K562 (cell line): ENCODE results near the gene HEMK1. TPM values are rescaled to one million over a fixed set of nuclear protein-coding genes. Genes with fewer than 3 reads are reported as not detected.

Source experiments
- CBX5 ChIP-seq: IDR thresholded peaks from 2 replicates; pipeline ENCODE4 v1.6.1; 2014; ENCODE audit warnings: low read depth, borderline replicate concordance
- CBX8 ChIP-seq: fragments of 200-600 bp; sonication (generic); IDR thresholded peaks from 2 replicates; pipeline ENCODE4 v1.6.1; 2012; ENCODE audit warnings: borderline replicate concordance, mixed run types, low read depth, mild to moderate bottlenecking, moderate library complexity, mixed read lengths, low read length, control low read depth, inconsistent platforms; ENCODE audit not compliant: poor library complexity, severe bottlenecking; ENCODE audit errors: extremely low read depth
- E2F5 ChIP-seq: sonication (generic); formaldehyde crosslinking; IDR thresholded peaks from 2 replicates; pipeline ENCODE4 v1.8.0; 2022; ENCODE audit warnings: mild to moderate bottlenecking, missing genetic modification reagents
- EWSR1 ChIP-seq: fragments of 450-650 bp; IDR thresholded peaks from 2 replicates; pipeline ENCODE4 v1.6.1; 2018; ENCODE audit warnings: borderline replicate concordance, mild to moderate bottlenecking, low read depth, moderate library complexity; ENCODE audit not compliant: partially characterized antibody
- HDAC6 ChIP-seq: IDR thresholded peaks from 2 replicates; pipeline ENCODE4 v1.6.1; 2012; ENCODE audit warnings: low read depth, mild to moderate bottlenecking, control low read depth, inconsistent platforms, low read length, moderate library complexity
- HNRNPK ChIP-seq: fragments of 200-400 bp; formaldehyde crosslinking; IDR thresholded peaks from one replicate; pipeline ENCODE4 v1.6.1; 2018; ENCODE audit warnings: mild to moderate bottlenecking, low read depth, low read length; ENCODE audit not compliant: poor library complexity, severe bottlenecking
- STAT6 ChIP-seq: sonication (generic); formaldehyde crosslinking; IDR thresholded peaks from 2 replicates; pipeline ENCODE4 v1.8.1; 2023; ENCODE audit warnings: mild to moderate bottlenecking, missing genetic modification reagents
- TRIM28 ChIP-seq: fragments of 450-650 bp; IDR thresholded peaks from 2 replicates; pipeline ENCODE4 v1.6.1; 2017
- YY1 ChIP-seq, 3 experiments: IDR thresholded peaks; 2 replicates each; pipeline ENCODE4 v1.6.1; 2011; ENCODE audit warnings: low read length in 2 of 3, mild to moderate bottlenecking in 2 of 3, moderate library complexity in 2 of 3, borderline replicate concordance in 1 of 3, control low read depth in 1 of 3, low read depth in 1 of 3; ENCODE audit not compliant: insufficient read depth in 3 of 3, insufficient replicate concordance in 2 of 3, control insufficient read depth in 1 of 3, insufficient read length in 1 of 3; ENCODE audit errors: extremely low read depth in 1 of 3
- ZNF133 ChIP-seq: fragments of 250-450 bp; sonication (Bioruptor Pico); IDR thresholded peaks from 2 replicates; pipeline ENCODE4 v1.4.0; 2020; ENCODE audit warnings: mild to moderate bottlenecking
- ZNF655 ChIP-seq: fragments of 250-450 bp; sonication (Bioruptor Pico); IDR thresholded peaks from 2 replicates; pipeline ENCODE4 v1.5.0; 2021
- ZNF77 ChIP-seq: fragments of 250-450 bp; sonication (Bioruptor Pico); IDR thresholded peaks from 2 replicates; pipeline ENCODE4 v1.5.0; 2020
- polyA plus RNA-seq, 8 experiments: library from polyadenylated mRNA; depleted of rRNA in 4 of 8; stranded (reverse) in 5 of 8; unstranded in 3 of 8; fragments of >200 nt; fragmentation: Nextera tagmentation in 2 of 8; fragmentation: Illumina TruSeq in 1 of 8; extraction: Ambion mirVana in 2 of 8; extraction: Trizol in 1 of 8; gene quantifications; 2 replicates each; pipeline versions ENCODE4 v1.2.1 to v1.2.3, GENCODE V29; 2011 to 2014; ENCODE audit warnings: inconsistent platforms in 1 of 8, missing spikeins in 1 of 8
- total RNA-seq, 7 experiments: library from RNA; depleted of rRNA in 6 of 7; stranded (reverse); fragments of >200 nt in 6 of 7; fragmentation: Illumina TruSeq in 2 of 7; extraction: Trizol in 2 of 7; gene quantifications; 2 replicates each; pipeline versions ENCODE4 v1.2.1 to v1.2.3, GENCODE V29; 2011 to 2021; ENCODE audit warnings: low replicate concordance in 1 of 7
- TF ChIP-seq, protein P1 (sequence below): IDR thresholded peaks from 2 replicates; pipeline ENCODE4 v1.6.1; 2011; ENCODE audit warnings: borderline replicate concordance, low read depth, mild to moderate bottlenecking, moderate library complexity, low read length; ENCODE audit not compliant: insufficient read depth, poor library complexity, severe bottlenecking
- TF ChIP-seq, protein P2 (sequence below), 2 experiments: fragments of 200-800 bp in 1 of 2; sonication (Bioruptor generic) in 1 of 2; sonication (generic) in 1 of 2; formaldehyde crosslinking in 1 of 2; IDR thresholded peaks in 1 of 2; conservative IDR thresholded peaks in 1 of 2; 2 replicates each; pipeline versions ENCODE4 v1.5.0 to v1.6.1; 2016 to 2020; ENCODE audit warnings: missing compliant biosample characterization in 1 of 2, missing genetic modification characterization in 1 of 2, missing genetic modification reagents in 1 of 2

The HEMK1 gene
- total and polyA plus RNA-seq, 9 of the 15 experiments (the other 6 are each of a cell fraction or from before 2014, with no cell fraction given) = 2.0 to 16.8 (median 11.4) TPM

- TF ChIP-seq ZNF655 = no peak
- TF ChIP-seq HDAC6 = no peak
- TF ChIP-seq, protein P1, sequence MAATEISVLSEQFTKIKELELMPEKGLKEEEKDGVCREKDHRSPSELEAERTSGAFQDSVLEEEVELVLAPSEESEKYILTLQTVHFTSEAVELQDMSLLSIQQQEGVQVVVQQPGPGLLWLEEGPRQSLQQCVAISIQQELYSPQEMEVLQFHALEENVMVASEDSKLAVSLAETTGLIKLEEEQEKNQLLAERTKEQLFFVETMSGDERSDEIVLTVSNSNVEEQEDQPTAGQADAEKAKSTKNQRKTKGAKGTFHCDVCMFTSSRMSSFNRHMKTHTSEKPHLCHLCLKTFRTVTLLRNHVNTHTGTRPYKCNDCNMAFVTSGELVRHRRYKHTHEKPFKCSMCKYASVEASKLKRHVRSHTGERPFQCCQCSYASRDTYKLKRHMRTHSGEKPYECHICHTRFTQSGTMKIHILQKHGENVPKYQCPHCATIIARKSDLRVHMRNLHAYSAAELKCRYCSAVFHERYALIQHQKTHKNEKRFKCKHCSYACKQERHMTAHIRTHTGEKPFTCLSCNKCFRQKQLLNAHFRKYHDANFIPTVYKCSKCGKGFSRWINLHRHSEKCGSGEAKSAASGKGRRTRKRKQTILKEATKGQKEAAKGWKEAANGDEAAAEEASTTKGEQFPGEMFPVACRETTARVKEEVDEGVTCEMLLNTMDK = no peak
- no peak for TF ChIP-seq CBX5
- TF ChIP-seq EWSR1 = no peak
- TF ChIP-seq ZNF77 (CRISPR knock-in tag) = no peak
- TF ChIP-seq ZNF133 = no peak
- TF ChIP-seq STAT6 = no peak
- TF ChIP-seq YY1 (IDR thresholded peaks at IDR 0.05; ENCODE audit: borderline replicate concordance in 1 of 3, control insufficient read depth in 1 of 3, extremely low read depth in 1 of 3, insufficient read depth in 3 of 3, insufficient read length in 1 of 3, insufficient replicate concordance in 2 of 3, low read depth in 1 of 3, low read length in 2 of 3) = no peak
- no peak for TF ChIP-seq TRIM28
- TF ChIP-seq, protein P2, sequence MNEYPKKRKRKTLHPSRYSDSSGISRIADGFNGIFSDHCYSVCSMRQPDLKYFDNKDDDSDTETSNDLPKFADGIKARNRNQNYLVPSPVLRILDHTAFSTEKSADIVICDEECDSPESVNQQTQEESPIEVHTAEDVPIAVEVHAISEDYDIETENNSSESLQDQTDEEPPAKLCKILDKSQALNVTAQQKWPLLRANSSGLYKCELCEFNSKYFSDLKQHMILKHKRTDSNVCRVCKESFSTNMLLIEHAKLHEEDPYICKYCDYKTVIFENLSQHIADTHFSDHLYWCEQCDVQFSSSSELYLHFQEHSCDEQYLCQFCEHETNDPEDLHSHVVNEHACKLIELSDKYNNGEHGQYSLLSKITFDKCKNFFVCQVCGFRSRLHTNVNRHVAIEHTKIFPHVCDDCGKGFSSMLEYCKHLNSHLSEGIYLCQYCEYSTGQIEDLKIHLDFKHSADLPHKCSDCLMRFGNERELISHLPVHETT (CRISPR knock-in tag; conservative IDR thresholded peaks at IDR 0.05 in 1 of 2, IDR thresholded peaks at IDR 0.05 in 1 of 2) = no peak
- TF ChIP-seq E2F5 (CRISPR knock-in tag) = no peak
- TF ChIP-seq HNRNPK = no peak
- TF ChIP-seq CBX8 = no peak
These were observed 30.9 kb downstream of the HEMK1 start (continued) for GRCh38 chr3:50600141-50600753.
